HG03025 (cell line): ENCODE measurements around the gene CDKN2A.
"Not testable (repeated sequence)": the region's sequence is repeated elsewhere in the genome, so short reads cannot be mapped to it uniquely, and the experiment has no call there.

Experiments
- ATAC-seq: cut with Tn5 transposase; IDR thresholded peaks from one replicate; pipeline ENCODE4 v1.9.1; 2021; ENCODE audit warnings: mild to moderate bottlenecking, moderate library complexity; ENCODE audit not compliant: unreplicated experiment, low FRiP score

CDKN2A gene

DNA sequence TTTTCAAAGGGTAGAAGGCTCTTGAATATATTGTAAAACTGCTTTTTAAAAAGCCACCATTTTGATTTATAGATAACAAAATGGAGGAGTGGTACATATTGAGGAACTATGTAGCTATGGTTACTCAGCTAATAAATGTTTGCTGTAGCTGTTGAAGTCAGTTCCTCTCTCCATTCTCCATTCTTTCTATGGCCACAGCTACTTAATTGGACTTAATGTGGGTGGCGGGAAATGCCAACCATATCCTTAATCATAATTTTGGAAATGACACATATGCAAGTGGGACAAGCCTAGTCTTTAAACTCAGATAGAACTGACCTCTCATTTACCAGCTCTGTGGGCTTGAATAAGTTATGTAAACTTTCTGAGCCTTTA lies 10.6 kb downstream of the CDKN2A start:
- ATAC-seq = no peak

DNA sequence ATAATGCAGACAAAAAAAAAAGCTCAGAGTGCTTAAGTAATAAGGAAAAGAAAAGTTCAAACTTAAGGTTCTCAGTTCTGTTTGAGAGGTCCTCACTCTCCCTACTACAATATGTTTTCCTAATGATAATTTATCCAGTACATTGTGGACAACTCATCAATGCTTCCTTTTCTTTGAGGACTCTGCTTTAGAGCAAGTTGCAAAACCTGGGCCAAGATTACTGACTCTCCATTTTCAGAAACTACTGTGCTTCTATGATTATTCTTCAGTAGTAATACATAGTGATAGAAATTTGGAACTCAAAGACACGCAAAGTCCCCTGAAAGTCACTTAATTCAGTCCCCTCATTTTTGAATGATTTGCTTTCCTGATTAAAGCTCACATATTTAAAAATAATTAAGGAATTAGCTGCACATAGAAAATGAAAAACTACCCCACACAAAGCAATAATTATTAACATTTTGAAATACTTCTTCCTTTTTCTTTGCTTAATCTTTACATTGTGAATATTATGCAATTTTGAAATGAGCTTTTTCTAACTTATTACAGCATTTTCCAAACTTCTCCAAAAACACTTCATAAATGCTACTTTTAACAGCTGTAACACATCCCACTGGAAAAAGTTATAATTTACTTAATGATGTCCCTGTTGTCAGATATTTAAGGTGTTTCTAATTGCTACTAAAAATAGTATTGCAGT lies 11.2 kb downstream of the CDKN2A start:
- no peak for ATAC-seq

DNA sequence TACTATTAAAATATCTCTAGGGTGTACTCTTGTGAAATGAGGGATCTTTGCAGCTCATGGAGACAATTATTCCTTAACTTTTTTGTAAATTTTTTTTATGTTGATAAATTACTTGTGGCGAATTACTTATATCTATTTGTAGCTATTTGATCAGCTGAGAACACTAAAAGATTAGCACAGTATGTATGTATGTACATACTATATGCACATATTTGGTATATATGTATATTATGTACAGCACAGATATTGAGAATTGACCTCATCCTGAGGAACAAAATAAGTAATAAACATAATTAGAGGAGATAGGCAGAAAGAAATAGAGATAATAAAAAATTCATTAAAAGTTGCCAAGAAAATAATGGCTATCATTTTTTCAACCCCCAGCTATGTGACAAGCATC lies 11.8 kb downstream of the CDKN2A start:
- no peak for ATAC-seq

DNA sequence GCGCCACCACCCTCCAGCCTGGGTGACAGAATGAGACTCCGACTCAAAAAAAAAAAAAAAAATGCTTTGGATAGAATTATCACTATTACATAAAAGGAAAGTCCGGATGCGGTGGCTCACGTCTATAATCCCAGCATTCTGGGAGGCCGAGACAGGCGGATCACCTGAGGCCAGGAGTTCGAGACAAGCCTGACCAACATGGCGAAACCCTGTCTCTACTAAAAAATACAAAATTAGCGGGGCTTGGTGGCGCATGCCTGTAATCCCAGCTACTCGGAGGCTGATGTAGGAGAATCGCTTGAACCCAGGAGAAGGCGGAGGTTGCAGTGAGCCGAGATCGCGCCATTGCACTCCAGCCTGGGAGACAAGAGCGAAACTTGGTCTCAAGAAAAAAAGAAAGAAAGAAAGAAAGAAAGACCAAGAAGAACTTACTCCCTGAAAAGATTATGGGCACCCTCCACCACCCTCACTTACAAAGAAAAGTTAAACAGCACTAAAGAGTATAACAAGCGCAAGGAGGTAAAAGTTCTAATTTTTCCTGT lies 17.8 kb downstream of the CDKN2A start:
- no peak for ATAC-seq

DNA sequence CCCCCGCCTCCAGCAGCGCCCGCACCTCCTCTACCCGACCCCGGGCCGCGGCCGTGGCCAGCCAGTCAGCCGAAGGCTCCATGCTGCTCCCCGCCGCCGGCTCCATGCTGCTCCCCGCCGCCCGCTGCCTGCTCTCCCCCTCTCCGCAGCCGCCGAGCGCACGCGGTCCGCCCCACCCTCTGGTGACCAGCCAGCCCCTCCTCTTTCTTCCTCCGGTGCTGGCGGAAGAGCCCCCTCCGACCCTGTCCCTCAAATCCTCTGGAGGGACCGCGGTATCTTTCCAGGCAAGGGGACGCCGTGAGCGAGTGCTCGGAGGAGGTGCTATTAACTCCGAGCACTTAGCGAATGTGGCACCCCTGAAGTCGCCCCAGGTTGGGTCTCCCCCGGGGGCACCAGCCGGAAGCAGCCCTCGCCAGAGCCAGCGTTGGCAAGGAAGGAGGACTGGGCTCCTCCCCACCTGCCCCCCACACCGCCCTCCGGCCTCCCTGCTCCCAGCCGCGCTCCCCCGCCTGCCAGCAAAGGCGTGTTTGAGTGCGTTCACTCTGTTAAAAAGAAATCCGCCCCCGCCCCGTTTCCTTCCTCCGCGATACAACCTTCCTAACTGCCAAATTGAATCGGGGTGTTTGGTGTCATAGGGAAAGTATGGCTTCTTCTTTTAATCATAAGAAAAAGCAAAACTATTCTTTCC lies 19.3 kb downstream of the CDKN2A start:
- ATAC-seq = peak; percentile 70

DNA sequence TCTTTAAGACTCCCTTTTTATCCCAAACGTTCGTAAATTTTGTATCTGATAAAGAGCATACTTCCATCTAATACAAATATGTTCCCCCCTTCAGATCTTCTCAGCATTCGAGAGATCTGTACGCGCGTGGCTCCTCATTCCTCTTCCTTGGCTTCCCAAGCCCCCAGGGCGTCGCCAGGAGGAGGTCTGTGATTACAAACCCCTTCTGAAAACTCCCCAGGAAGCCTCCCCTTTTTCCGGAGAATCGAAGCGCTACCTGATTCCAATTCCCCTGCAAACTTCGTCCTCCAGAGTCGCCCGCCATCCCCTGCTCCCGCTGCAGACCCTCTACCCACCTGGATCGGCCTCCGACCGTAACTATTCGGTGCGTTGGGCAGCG lies 19.9 kb downstream of the CDKN2A start:
- ATAC-seq = no peak

DNA sequence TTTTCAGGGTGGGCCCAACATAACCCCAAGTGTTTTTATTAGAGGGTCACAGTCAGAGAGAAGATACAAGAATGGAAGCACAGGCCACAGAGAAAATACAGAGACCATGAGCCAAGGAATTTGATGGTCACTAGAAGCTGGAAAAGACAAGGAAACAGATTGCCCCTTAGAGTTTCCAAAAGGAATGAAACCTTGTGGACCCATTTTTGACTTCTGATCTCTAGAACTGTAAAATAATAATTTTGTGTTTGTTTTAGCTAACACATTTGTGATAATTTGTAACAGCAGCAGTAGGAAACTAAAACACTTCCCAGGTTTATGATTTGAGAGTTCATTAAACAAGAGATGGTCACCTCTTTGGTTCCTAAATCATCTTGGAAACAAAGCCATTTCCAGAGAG lies 21.8 kb downstream of the CDKN2A start:
- no peak for ATAC-seq

DNA sequence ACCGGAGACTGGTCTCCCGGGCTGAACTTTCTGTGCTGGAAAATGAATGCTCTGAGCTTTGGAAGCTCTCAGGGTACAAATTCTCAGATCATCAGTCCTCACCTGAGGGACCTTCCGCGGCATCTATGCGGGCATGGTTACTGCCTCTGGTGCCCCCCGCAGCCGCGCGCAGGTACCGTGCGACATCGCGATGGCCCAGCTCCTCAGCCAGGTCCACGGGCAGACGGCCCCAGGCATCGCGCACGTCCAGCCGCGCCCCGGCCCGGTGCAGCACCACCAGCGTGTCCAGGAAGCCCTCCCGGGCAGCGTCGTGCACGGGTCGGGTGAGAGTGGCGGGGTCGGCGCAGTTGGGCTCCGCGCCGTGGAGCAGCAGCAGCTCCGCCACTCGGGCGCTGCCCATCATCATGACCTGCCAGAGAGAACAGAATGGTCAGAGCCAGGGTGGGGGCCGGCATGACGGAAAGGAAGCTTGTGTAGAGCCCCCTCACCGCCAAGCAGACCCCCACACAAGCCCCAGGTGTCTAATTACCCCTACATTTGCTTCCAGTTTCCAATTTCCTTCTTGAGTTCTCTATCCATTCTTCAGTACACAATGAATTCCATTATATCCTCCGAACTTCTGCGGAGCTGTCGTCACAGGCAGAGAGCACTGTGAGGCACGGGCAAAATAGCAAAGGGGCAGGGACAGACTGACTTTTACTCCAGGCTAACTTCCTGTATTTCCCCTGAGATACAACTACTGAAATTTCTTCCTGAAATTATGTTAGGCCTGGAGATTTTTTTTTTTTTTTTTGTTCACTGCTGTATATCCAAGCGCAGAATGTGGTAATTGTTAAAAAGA lies 23.2 kb downstream of the CDKN2A start:
- no peak for ATAC-seq

DNA sequence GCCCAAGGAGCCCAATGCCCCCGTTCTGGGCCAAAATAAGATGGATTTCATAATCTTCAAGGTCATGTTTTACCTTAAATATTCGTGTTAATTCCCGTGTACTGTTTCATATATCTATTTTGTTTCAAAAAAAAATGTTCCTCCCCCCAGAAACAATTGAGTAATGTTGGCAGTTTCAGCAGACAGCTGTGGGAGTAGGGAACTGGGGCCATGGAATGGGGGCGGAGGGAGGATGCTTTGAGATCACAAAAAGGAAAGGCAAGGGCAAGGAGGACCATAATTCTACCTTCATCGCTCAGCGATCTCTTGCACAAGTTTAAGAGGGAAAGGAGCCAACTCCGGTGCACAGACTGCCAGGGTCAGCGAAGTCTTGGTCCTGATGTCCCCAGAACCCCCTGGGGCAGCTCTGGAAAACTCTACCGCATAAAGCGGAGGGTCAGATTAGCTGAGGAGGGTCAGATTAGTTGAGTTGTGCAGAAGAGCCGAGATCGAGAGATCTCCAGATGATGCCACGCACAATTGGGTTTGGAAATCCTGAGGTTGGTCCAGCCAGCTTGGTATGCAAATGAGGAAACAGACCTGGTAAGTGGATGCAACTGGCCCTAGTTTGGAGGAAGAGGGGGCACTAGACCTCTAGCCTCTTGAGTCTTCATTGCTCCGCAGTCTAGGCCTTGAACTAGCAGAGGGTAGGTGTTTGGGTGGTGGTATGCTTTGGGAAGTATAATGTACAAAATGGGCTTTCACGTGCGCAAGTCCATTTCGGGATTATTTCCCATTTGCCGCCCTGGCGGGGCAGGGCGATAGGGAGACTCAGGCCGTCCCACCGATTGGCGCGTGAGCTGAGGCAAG lies 24.0 kb downstream of the CDKN2A start:
- no peak for ATAC-seq

DNA sequence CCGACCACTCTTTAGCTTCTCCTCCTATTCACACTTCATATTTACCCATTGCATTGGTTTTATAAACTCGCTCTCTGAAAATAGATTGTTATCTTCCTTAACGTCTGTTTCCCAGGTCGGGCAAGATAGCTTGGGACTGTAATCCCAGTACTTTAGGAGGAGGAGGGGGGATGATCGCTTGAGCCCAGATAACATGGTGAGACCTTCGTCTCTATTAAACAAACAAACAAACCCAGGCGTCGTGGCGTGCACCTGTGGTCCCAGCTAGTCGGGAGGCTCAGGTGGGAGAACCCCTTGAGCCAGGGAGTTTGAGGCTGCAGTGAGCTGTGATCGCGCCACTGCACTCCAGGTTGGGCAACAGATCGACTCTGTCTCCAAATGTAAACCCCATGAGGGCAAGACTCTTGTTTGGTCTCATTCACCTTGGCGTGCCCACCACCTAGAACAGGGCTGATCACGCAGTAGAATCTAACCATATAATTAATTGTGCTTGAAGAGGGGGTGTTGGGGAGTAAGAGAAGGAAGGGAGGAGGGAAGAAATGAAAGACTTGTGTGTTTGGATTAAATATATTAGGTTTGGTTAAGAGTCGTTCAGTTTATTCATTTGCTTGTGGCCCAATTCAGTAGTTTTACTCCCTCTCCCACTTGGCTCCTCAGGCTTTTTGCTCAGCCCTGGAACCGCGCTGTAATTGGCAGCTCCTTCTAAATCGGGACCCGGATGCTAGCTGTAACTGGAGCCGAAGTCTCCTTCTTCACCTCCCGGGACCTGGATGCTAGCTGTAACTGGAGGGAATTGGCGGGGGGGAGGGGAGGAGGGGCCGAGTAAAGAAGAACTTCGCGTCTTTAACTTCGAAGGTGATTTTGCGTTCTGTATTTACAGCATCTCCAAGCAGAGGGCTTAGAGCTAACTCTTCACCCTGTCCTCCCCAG lies 24.9 kb downstream of the CDKN2A start:
- no peak for ATAC-seq

DNA sequence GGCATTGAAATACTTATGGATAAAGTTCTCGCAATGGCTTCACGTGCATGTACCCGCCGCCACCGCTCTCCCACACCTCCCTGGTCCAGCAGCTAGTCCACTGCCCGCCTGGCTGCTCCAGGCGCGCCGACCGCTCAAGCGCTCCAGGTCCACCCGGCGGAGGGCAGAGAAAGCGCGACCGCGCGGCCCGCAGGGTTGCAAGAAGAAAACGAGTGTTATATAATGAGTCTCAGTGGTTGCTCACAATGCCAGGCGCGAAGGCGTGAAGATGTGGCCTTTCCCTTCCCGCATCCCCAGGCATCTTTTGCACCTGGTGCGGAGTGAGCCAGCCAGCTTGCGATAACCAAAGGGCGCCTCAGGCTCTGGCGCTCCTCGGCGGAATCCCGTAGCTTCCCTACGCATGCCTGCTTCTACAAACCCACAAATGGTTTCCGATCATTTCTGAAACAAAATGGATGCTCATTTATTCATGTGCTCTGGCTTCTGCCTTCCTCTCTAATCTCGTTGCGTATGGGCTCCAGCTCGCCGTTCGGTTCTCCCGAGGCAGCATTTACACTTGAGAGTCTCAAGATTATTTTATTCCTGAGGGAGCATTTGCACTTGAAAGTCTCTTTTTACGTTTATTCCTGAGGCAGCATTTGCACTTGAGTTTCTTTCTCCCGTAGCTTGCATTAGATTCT lies 25.7 kb downstream of the CDKN2A start:
- ATAC-seq = no peak

DNA sequence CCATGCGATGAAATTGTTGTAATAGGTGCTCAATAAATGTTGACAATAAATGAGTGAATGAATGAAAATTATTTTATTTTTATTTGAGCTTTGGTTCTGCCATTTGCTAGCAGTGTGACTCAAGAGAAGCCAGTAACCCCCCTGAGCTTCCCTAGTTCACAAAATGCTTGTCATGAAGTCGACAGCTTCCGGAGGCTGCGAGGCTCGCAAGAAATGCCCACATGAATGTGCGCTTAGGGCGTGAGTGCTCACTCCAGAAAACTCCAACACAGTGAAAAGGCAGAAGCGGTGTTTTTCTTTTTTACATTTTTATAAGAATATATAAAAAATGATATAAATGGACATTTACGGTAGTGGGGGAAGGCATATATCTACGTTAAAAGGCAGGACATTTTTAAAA lies 26.5 kb downstream of the CDKN2A start:
- ATAC-seq = no peak

DNA sequence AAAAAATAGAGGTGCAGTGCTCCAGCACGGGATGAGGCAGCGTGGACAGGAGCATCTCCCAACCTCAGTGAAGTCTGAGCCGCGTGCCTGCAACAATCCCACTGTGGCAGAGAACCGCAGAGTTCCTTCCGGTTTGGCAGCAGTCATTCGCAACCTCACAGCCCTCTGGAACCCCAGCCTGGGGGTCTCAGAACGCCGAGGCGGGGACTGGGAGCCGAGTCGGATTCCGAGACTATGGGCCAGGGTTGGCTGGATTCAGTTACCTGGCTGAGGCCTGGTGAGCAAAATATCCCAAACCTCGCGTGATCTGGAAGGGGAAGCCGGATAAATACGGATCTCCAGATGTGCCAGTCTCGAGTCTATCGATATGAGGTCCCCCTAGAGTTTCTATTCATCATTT lies 27.0 kb downstream of the CDKN2A start:
- no peak for ATAC-seq

DNA sequence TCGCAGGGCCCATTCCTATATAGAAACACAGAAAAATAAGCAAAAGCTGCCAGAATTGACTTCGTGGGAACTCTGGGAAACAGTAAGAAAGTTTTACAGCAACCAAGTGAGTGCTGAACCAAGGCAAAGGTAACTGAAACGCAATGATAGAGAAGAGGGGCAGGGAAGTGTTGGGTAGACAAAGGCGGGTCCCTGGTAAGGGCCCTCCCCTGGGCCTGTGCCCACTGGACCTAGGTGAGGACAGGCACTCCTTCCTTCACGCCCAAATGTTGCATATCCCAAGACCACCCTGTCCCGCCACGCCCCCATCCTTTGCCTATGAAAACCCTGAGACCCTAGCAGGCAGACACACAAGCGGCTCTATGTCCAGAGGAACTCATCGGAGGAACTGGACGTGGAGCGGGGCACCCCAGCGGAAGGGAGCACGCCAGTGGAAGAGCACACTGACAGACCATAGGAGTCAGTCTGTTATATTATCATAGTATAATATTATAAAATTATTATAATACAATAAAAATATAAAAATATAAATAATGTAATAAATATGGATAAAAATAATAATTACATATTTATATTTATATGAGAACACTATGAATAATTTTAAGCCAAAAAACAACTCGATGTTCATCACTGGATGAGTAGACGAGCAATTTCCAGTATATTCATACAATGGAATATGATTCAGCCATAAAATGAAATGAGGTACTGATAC lies 27.9 kb downstream of the CDKN2A start:
- no peak for ATAC-seq

DNA sequence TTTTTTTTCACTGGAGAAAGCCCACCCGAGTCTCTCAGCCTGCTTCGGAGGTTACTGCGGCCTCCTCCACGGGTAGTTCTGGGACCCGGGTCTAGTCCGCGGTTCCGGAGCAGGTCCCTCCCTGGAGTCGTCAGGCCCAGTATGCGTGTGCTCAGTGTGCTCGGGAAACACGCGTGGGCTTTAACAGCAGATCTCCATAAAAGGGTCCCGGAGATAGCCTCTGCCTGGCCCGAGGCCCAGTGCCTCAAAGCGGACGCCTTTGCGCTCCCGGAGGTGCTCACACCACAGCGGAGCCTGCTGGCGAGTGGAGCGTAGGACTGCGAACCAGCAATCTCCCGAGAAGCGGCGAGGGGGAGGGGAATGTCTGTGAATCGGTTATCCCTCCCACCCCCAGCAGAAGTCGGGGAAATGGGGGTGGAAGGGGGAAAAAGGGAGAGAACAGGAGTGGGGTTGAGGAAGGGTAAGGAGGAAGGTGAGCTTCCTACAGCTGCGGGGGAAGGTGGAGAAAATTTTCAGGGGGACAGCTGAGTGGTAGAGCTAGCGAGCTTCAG lies 28.7 kb downstream of the CDKN2A start:
- ATAC-seq = peak; percentile 85

DNA sequence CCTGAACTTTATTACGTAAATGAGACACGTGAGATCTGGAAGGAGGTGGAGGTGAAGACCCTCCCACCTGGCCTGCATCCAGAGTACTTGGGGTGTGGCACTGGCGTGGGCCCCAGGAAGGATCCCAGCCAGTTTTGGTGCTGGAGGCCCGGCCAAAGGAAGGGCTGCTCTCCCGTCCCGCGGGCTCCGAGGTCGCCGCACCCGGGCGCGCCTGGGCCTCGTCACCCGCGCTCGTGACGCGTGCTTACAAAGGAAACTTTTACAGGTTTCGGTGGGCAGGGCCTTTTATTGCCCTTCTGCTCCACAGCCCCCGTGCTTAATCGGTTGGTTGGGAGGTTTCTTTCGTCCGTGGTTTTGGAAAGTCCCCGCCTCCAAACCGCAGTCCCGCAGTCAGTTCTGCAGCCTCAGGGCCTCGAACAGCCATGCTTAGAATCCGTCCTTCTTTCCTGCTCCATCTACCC lies 29.2 kb downstream of the CDKN2A start:
- ATAC-seq = peak; percentile 44

DNA sequence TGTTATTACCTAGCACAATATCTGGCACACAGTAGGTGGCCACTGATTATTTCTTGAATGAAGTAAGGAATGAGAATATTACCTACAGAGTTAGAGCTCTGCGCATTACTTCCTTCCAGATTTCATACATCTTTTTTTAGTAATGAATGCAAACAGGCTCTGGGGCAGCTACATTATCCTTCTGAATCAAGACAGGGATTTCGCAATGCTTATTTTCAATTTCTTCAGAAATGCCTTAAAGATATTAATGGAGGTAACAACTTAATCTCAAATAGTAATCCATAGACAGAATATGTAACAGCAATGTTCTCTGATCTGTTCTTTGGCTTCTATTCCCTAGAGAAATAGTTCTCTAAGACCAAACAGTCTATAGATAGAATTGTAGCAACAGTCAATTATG lies 32.6 kb downstream of the CDKN2A start:
- no peak for ATAC-seq

DNA sequence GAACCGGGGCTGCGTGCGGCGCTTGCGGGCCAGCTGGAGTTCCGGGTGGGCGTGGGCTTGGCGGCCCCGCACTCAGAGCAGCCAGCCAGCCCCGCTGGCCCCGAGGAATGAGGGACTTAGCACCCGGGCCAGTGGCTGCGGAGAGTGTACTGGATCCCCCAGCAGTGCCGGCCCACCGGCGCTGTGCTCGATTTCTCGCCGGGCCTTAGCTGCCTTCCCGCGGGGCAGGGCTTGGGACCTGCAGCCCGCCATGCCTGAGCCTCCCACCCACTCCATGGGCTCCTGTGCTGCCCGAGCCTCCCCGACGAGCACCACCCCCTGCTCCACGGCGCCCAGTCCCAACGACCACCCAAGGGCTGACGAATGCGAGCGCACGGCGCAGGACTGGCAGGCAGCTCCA lies 34.9 kb downstream of the CDKN2A start:
- not testable (repeated sequence) for ATAC-seq
